CD4-positive, alpha-beta T cell (primary cell): ENCODE measurements around the gene CCAR1. TPM values are rescaled to one million over a fixed set of nuclear protein-coding genes. Genes with fewer than 3 reads are reported as not detected.

Source experiments
- ATAC-seq: fragments of 200-7000 bp; cut with Tn5 transposase; one replicate; pipeline ENCODE4 v1.10.0; 2022; ENCODE audit warnings: mild to moderate bottlenecking; ENCODE audit not compliant: poor library complexity
- CTCF ChIA-PET: fragments of 350-600 bp; sonication (Branson Sonifier 250); formaldehyde crosslinking; loops from one replicate; lab custom pipeline; 2021; ENCODE audit warnings: antibody characterized with exemption, inconsistent platforms; lab: Charles Lee
- POLR2A ChIA-PET: fragments of 350-600 bp; sonication (Branson Sonifier 250); formaldehyde crosslinking; loops from one replicate; lab custom pipeline; 2021; ENCODE audit warnings: antibody characterized with exemption, inconsistent platforms; lab: Charles Lee
- DNase-seq, 14 experiments: peaks; one replicate each; pipeline ENCODE4 v3.0.0-alpha.2; 2013 to 2020; ENCODE audit warnings: mixed read lengths in 2 of 14
- H3K27ac ChIP-seq, 2 donors: one replicate each; pipeline versions ENCODE4 v1.5.1 to v1.7.0; 2013; ENCODE audit warnings: low read length in 2 of 2, low read depth in 1 of 2, mild to moderate bottlenecking in 1 of 2
- H3K27me3 ChIP-seq, 2 experiments: 1 replicate in 1 of 2; 2 replicates in 1 of 2; pipeline versions ENCODE4 v1.6.1 to v1.7.0; 2013; ENCODE audit warnings: low read length in 2 of 2, control low read depth in 1 of 2, mild to moderate bottlenecking in 1 of 2, moderate library complexity in 1 of 2; ENCODE audit not compliant: insufficient read depth in 2 of 2, control insufficient read depth in 1 of 2
- H3K36me3 ChIP-seq: one replicate; pipeline ENCODE4 v1.6.1; 2013; ENCODE audit warnings: low read length, control low read depth; ENCODE audit not compliant: insufficient read depth
- H3K4me1 ChIP-seq: one replicate; pipeline ENCODE4 v1.6.1; 2013; ENCODE audit warnings: low read length, control low read depth; ENCODE audit not compliant: insufficient read depth
- H3K4me3 ChIP-seq: one replicate; pipeline ENCODE4 v1.5.1; 2013; ENCODE audit warnings: mild to moderate bottlenecking, low read length, moderate library complexity
- H3K9me3 ChIP-seq, 2 experiments: 1 replicate in 1 of 2; 2 replicates in 1 of 2; pipeline versions ENCODE4 v1.6.1 to v1.7.0; 2013; ENCODE audit warnings: low read length in 2 of 2, mild to moderate bottlenecking in 2 of 2, control low read depth in 1 of 2, moderate library complexity in 1 of 2; ENCODE audit not compliant: control insufficient read depth in 1 of 2, insufficient read depth in 1 of 2
- H3K27ac Mint-ChIP-seq: one replicate; pipeline ENCODE4 v1.8.0; 2020; ENCODE audit warnings: mixed read lengths
- H3K27me3 Mint-ChIP-seq: one replicate; pipeline ENCODE4 v1.8.0; 2021; ENCODE audit warnings: mixed read lengths
- H3K36me3 Mint-ChIP-seq: one replicate; pipeline ENCODE4 v1.8.0; 2021; ENCODE audit warnings: low read depth, mixed read lengths
- H3K4me1 Mint-ChIP-seq: one replicate; pipeline ENCODE4 v1.8.0; 2021; ENCODE audit warnings: low read depth, mixed read lengths
- H3K4me3 Mint-ChIP-seq: one replicate; pipeline ENCODE4 v1.8.0; 2020; ENCODE audit warnings: mild to moderate bottlenecking, mixed read lengths
- H3K9me3 Mint-ChIP-seq: one replicate; pipeline ENCODE4 v1.8.0; 2020; ENCODE audit warnings: mixed read lengths
- CTCF ChIP-seq: fragments of 200-600 bp; IDR thresholded peaks from one replicate; pipeline ENCODE4 v1.8.0; 2022; ENCODE audit warnings: antibody characterized with exemption, mild to moderate bottlenecking
- intact Hi-C, 2 experiments: fragments of 100-400 bp; cut with DNase I in 1 of 2; cut with micrococcal nuclease in 1 of 2; formaldehyde crosslinking; loops; one replicate each; pipeline versions ENCODE4 v1.15.1 to v1.9.0; 2023 to 2025; cut with DNase I, micrococcal nuclease
- total RNA-seq, 174 experiments: library from RNA in 2 of 174; stranded (reverse) in 2 of 174; gene quantifications; one replicate each; pipeline ENCODE4 v1.2.3 and lab custom pipeline; 2021 to 2026

Gene CCAR1
- total RNA-seq, 2 experiments from 2014 or later: 68.9 to 82.2 TPM

- Mint-ChIP-seq H3K36me3 (peaks cover 8% of the 10 kb centered on the region), H3K4me1 (no peaks in the 10 kb centered on the region), H3K27ac (no peak overlapping the region), H3K27me3 (no peaks in the 10 kb centered on the region), H3K4me3 (no peak overlapping the region), H3K9me3 (no peaks in the 10 kb centered on the region)
- CTCF ChIA-PET: interaction anchor here (0.6 kb wide), 1 partner anchor 8 kb away, joined by 3 read pairs; no protein-coding TSS in a partner anchor
- intact Hi-C loops: no loop called here
- DNase-seq (no peak), ATAC-seq (no peak)
- Histone ChIP-seq H3K27me3 (no peaks in the 10 kb centered on the region), H3K9me3 (no peaks in the 10 kb centered on the region), H3K36me3 (peaks cover 5% of the 10 kb centered on the region), H3K27ac (no peak overlapping the region), H3K4me3 (no peak overlapping the region), H3K4me1 (no peaks in the 10 kb centered on the region)
- no peak for TF ChIP-seq CTCF
- POLR2A ChIA-PET: interaction anchor here (1.6 kb wide), 1 partner anchor 25 kb away, joined by 4 read pairs; the partner anchor contains the start of gene CCAR1
Observed at GRCh38 chr10:68696018-68696417, 25.0 kb upstream of the CCAR1 start.

GRCh38 chr10:68697106-68697505 lies 23.9 kb upstream of the CCAR1 start:
- DNase-seq (no peak), ATAC-seq (no peak)
- no peak overlapping the region for H3K27ac Mint-ChIP-seq
- no peak overlapping the region for H3K4me3 ChIP-seq
- H3K36me3 ChIP-seq: no peaks in the 10 kb centered on the region
- no peaks in the 10 kb centered on the region for H3K9me3 ChIP-seq
- no peaks in the 10 kb centered on the region for H3K4me1 Mint-ChIP-seq
- H3K4me1 ChIP-seq: no peaks in the 10 kb centered on the region
- no peak overlapping the region for H3K27ac ChIP-seq
- POLR2A ChIA-PET: interaction anchor here (1.6 kb wide), 1 partner anchor 24 kb away, joined by 4 read pairs; the partner anchor contains the start of gene CCAR1
- H3K27me3 Mint-ChIP-seq: no peaks in the 10 kb centered on the region
- intact Hi-C loops: no loop called here
- CTCF ChIA-PET: no interaction called here
- no peaks in the 10 kb centered on the region for H3K27me3 ChIP-seq
- no peak overlapping the region for H3K4me3 Mint-ChIP-seq
- no peak for TF ChIP-seq CTCF
- no peaks in the 10 kb centered on the region for H3K36me3 Mint-ChIP-seq
- H3K9me3 Mint-ChIP-seq: no peaks in the 10 kb centered on the region

- Histone ChIP-seq H3K27ac (no peak overlapping the region), H3K36me3 (no peaks in the 10 kb centered on the region), H3K27me3 (no peaks in the 10 kb centered on the region), H3K4me3 (no peak overlapping the region), H3K4me1 (no peaks in the 10 kb centered on the region), H3K9me3 (no peaks in the 10 kb centered on the region)
- ChIA-PET CTCF (no interaction called here), POLR2A (interaction anchor here (0.8 kb wide), 1 partner anchor 856 kb away, joined by 4 read pairs; no protein-coding TSS in a partner anchor)
- H3K27me3 Mint-ChIP-seq: no peaks in the 10 kb centered on the region
- DNase-seq (no peak), ATAC-seq (no peak)
- no peaks in the 10 kb centered on the region for H3K4me1 Mint-ChIP-seq
- intact Hi-C loops: no loop called here
- no peaks in the 10 kb centered on the region for H3K36me3 Mint-ChIP-seq
- no peak overlapping the region for H3K4me3 Mint-ChIP-seq
- H3K27ac Mint-ChIP-seq: no peak overlapping the region
- TF ChIP-seq CTCF: no peak
- no peaks in the 10 kb centered on the region for H3K9me3 Mint-ChIP-seq
Observed at GRCh38 chr10:68700197-68700596, 20.8 kb upstream of the CCAR1 start.
